HepG2 (cell line): ENCODE measurements around the gene VAMP8. TPM values are rescaled to one million over a fixed set of nuclear protein-coding genes. Genes with fewer than 3 reads are reported as not detected.

Source experiments
- ASH2L ChIP-seq: fragments of 300-600, 200-600 bp; sonication (generic); IDR thresholded peaks from 2 replicates; pipeline ENCODE4 v1.7.0; 2017; ENCODE audit warnings: low read depth, mild to moderate bottlenecking, moderate library complexity, mixed read lengths, low read length; ENCODE audit not compliant: insufficient read length
- CCDC6 ChIP-seq: sonication (generic); formaldehyde crosslinking; IDR thresholded peaks from 2 replicates; pipeline ENCODE4 v1.8.1; 2022; ENCODE audit warnings: mild to moderate bottlenecking, missing genetic modification reagents, moderate library complexity
- CEBPG ChIP-seq: IDR thresholded peaks from 2 replicates; pipeline ENCODE4 v1.6.1; 2016
- GATAD1 ChIP-seq: IDR thresholded peaks from 2 replicates; pipeline ENCODE4 v1.6.1; 2016; ENCODE audit warnings: missing genetic modification reagents, missing compliant biosample characterization
- GATAD2A ChIP-seq: IDR thresholded peaks from 2 replicates; pipeline ENCODE4 v1.6.1; 2016
- HNRNPL ChIP-seq: fragments of 200-400 bp; formaldehyde crosslinking; IDR thresholded peaks from 2 replicates; pipeline ENCODE4 v1.6.1; 2017; ENCODE audit warnings: mild to moderate bottlenecking, low read depth, low read length
- MAF1 ChIP-seq: sonication (generic); formaldehyde crosslinking; IDR thresholded peaks from 2 replicates; pipeline ENCODE4 v1.5.0; 2020; ENCODE audit warnings: missing genetic modification reagents, borderline replicate concordance
- PCBP1 ChIP-seq: fragments of 200-400 bp; formaldehyde crosslinking; IDR thresholded peaks from 2 replicates; pipeline ENCODE4 v1.6.1; 2017; ENCODE audit warnings: mild to moderate bottlenecking, low read depth, low read length, borderline replicate concordance
- PHF21A ChIP-seq: sonication (generic); formaldehyde crosslinking; IDR thresholded peaks from 2 replicates; pipeline ENCODE4 v1.5.0; 2020; ENCODE audit warnings: mild to moderate bottlenecking, missing genetic modification reagents
- RFXANK ChIP-seq: IDR thresholded peaks from 2 replicates; pipeline ENCODE4 v1.6.1; 2016
- RFXAP ChIP-seq: sonication (generic); formaldehyde crosslinking; IDR thresholded peaks from 2 replicates; pipeline ENCODE4 v1.4.0; 2020; ENCODE audit warnings: missing genetic modification reagents, borderline replicate concordance
- STAG1 ChIP-seq: sonication (generic); formaldehyde crosslinking; IDR thresholded peaks from 2 replicates; pipeline ENCODE4 v1.4.0; 2020; ENCODE audit warnings: missing genetic modification reagents
- ZNF17 ChIP-seq: sonication (generic); formaldehyde crosslinking; IDR thresholded peaks from 2 replicates; pipeline ENCODE4 v1.5.0; 2020; ENCODE audit warnings: mild to moderate bottlenecking, missing genetic modification reagents
- ZNF33B ChIP-seq: sonication (generic); formaldehyde crosslinking; IDR thresholded peaks from 2 replicates; pipeline ENCODE4 v1.5.1; 2020; ENCODE audit warnings: mild to moderate bottlenecking, missing genetic modification reagents
- ZNF629 ChIP-seq: sonication (generic); formaldehyde crosslinking; conservative IDR thresholded peaks from 2 replicates; pipeline ENCODE4 v1.5.0; 2020; ENCODE audit warnings: missing genetic modification reagents
- ZNF713 ChIP-seq: sonication (generic); formaldehyde crosslinking; IDR thresholded peaks from 2 replicates; pipeline ENCODE4 v1.4.0; 2020; ENCODE audit warnings: mild to moderate bottlenecking, missing genetic modification reagents
- ZSCAN25 ChIP-seq: sonication (generic); formaldehyde crosslinking; IDR thresholded peaks from 2 replicates; pipeline ENCODE4 v1.8.0; 2022; ENCODE audit warnings: mild to moderate bottlenecking, missing genetic modification reagents
- polyA plus RNA-seq, 8 experiments: library from polyadenylated mRNA; depleted of rRNA in 3 of 8; stranded (reverse) in 7 of 8; unstranded in 1 of 8; fragments of >200 nt; fragmentation: Illumina TruSeq in 4 of 8; extraction: Trizol in 4 of 8; gene quantifications; 2 replicates each; pipeline versions ENCODE4 v1.2.1 to v1.2.3, GENCODE V29; 2011 to 2016; ENCODE audit warnings: low read depth in 4 of 8, missing spikeins in 1 of 8, mixed read lengths in 1 of 8; ENCODE audit not compliant: insufficient read depth in 1 of 8
- total RNA-seq, 5 experiments: library from RNA; depleted of rRNA; stranded (reverse); fragments of >200 nt; fragmentation: Illumina TruSeq; extraction: Trizol; gene quantifications; 2 replicates each; pipeline ENCODE4 v1.2.3, GENCODE V29; 2016; ENCODE audit warnings: low read depth in 1 of 5
- TF ChIP-seq, protein P1 (sequence below): IDR thresholded peaks from 2 replicates; pipeline ENCODE4 v1.4.0; 2020; ENCODE audit warnings: mild to moderate bottlenecking, missing genetic modification reagents
- TF ChIP-seq, protein P2 (sequence below): sonication (generic); formaldehyde crosslinking; IDR thresholded peaks from 2 replicates; pipeline ENCODE4 v1.9.0; 2022; ENCODE audit warnings: low read depth, missing genetic modification reagents
- TF ChIP-seq, protein P3 (sequence below): sonication (generic); formaldehyde crosslinking; IDR thresholded peaks from 2 replicates; pipeline ENCODE4 v1.4.0; 2020; ENCODE audit warnings: mild to moderate bottlenecking, missing genetic modification reagents
- TF ChIP-seq, protein P4 (sequence below): sonication (generic); formaldehyde crosslinking; IDR thresholded peaks from 2 replicates; pipeline ENCODE4 v1.4.0; 2020; ENCODE audit warnings: missing genetic modification reagents, borderline replicate concordance

VAMP8 gene
- total and polyA plus RNA-seq, 2 of the 13 experiments (the other 11 are each of a cell fraction or from before 2014, with no cell fraction given) = 83.3 to 157 TPM

DNA sequence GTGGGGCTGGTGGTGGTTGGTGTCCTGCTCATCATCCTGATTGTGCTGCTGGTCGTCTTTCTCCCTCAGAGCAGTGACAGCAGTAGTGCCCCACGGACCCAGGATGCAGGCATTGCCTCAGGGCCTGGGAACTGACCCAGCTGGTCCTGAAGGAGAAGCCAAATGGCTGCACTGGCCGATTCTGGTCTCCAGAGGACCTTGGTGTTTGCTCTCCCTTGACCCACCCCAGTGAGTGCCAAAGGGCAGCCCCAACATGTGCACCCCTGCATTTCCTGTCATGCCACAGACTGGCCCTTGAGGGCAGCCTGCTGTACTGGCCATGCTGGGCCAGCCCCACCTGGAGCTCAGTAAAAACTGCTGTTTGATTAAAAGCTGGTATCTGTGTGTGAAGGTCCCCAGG is 15.6 kb downstream of the VAMP8 start (continued):
- peak; percentile 98 for TF ChIP-seq ZSCAN25 (CRISPR knock-in tag)
- no peak for TF ChIP-seq ZNF713 (CRISPR knock-in tag)
- TF ChIP-seq CEBPG (CRISPR knock-in tag) = 0 out of 2 replicates have a peak, but pooled peaks have one; percentile 15
- TF ChIP-seq PCBP1 = no peak
- no peak for TF ChIP-seq CCDC6 (CRISPR knock-in tag)
- TF ChIP-seq, protein P1, sequence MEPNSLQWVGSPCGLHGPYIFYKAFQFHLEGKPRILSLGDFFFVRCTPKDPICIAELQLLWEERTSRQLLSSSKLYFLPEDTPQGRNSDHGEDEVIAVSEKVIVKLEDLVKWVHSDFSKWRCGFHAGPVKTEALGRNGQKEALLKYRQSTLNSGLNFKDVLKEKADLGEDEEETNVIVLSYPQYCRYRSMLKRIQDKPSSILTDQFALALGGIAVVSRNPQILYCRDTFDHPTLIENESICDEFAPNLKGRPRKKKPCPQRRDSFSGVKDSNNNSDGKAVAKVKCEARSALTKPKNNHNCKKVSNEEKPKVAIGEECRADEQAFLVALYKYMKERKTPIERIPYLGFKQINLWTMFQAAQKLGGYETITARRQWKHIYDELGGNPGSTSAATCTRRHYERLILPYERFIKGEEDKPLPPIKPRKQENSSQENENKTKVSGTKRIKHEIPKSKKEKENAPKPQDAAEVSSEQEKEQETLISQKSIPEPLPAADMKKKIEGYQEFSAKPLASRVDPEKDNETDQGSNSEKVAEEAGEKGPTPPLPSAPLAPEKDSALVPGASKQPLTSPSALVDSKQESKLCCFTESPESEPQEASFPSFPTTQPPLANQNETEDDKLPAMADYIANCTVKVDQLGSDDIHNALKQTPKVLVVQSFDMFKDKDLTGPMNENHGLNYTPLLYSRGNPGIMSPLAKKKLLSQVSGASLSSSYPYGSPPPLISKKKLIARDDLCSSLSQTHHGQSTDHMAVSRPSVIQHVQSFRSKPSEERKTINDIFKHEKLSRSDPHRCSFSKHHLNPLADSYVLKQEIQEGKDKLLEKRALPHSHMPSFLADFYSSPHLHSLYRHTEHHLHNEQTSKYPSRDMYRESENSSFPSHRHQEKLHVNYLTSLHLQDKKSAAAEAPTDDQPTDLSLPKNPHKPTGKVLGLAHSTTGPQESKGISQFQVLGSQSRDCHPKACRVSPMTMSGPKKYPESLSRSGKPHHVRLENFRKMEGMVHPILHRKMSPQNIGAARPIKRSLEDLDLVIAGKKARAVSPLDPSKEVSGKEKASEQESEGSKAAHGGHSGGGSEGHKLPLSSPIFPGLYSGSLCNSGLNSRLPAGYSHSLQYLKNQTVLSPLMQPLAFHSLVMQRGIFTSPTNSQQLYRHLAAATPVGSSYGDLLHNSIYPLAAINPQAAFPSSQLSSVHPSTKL (CRISPR knock-in tag) = 0 out of 2 replicates have a peak, but pooled peaks have one; percentile 20
- 0 out of 2 replicates have a peak, but pooled peaks have one; percentile 24 for TF ChIP-seq GATAD2A (CRISPR knock-in tag)
- TF ChIP-seq, protein P2, sequence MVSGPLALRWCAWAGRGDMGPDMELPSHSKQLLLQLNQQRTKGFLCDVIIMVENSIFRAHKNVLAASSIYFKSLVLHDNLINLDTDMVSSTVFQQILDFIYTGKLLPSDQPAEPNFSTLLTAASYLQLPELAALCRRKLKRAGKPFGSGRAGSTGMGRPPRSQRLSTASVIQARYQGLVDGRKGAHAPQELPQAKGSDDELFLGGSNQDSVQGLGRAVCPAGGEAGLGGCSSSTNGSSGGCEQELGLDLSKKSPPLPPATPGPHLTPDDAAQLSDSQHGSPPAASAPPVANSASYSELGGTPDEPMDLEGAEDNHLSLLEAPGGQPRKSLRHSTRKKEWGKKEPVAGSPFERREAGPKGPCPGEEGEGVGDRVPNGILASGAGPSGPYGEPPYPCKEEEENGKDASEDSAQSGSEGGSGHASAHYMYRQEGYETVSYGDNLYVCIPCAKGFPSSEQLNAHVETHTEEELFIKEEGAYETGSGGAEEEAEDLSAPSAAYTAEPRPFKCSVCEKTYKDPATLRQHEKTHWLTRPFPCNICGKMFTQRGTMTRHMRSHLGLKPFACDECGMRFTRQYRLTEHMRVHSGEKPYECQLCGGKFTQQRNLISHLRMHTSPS (CRISPR knock-in tag) = peak; percentile 92; the same call in 1 of the 2 replicates
- 0 out of 2 replicates have a peak, but pooled peaks have one; percentile 28 for TF ChIP-seq GATAD1 (CRISPR knock-in tag)
- TF ChIP-seq MAF1 (CRISPR knock-in tag) = 0 out of 2 replicates have a peak, but pooled peaks have one; percentile 48
- no peak for TF ChIP-seq RFXAP
- TF ChIP-seq ZNF17 (CRISPR knock-in tag) = no peak
- TF ChIP-seq, protein P3, sequence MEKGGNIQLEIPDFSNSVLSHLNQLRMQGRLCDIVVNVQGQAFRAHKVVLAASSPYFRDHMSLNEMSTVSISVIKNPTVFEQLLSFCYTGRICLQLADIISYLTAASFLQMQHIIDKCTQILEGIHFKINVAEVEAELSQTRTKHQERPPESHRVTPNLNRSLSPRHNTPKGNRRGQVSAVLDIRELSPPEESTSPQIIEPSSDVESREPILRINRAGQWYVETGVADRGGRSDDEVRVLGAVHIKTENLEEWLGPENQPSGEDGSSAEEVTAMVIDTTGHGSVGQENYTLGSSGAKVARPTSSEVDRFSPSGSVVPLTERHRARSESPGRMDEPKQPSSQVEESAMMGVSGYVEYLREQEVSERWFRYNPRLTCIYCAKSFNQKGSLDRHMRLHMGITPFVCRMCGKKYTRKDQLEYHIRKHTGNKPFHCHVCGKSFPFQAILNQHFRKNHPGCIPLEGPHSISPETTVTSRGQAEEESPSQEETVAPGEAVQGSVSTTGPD (CRISPR knock-in tag) = 0 out of 2 replicates have a peak, but pooled peaks have one; percentile 49
- TF ChIP-seq RFXANK (CRISPR knock-in tag) = no peak
- no peak for TF ChIP-seq ZNF33B (CRISPR knock-in tag)
- TF ChIP-seq ZNF629 (CRISPR knock-in tag) = 0 out of 2 replicates have a peak, but pooled peaks have one; percentile 17
- TF ChIP-seq HNRNPL = peak; percentile 92
- peak; percentile 14; the same call in 1 of the 2 replicates for TF ChIP-seq STAG1
- no peak for TF ChIP-seq ASH2L
- TF ChIP-seq, protein P4, sequence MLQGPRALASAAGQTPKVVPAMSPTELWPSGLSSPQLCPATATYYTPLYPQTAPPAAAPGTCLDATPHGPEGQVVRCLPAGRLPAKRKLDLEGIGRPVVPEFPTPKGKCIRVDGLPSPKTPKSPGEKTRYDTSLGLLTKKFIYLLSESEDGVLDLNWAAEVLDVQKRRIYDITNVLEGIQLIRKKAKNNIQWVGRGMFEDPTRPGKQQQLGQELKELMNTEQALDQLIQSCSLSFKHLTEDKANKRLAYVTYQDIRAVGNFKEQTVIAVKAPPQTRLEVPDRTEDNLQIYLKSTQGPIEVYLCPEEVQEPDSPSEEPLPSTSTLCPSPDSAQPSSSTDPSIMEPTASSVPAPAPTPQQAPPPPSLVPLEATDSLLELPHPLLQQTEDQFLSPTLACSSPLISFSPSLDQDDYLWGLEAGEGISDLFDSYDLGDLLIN (CRISPR knock-in tag) = no peak
- TF ChIP-seq PHF21A (CRISPR knock-in tag) = 0 out of 2 replicates have a peak, but pooled peaks have one; percentile 22
